IPS DF 19.7 (cell line): ENCODE data around the gene CNTNAP5.

ENCODE experiments used
- DNase-seq: peaks from one replicate; pipeline ENCODE4 v3.0.0-alpha.2; 2013; ENCODE audit warnings: low read depth, low spot score

The CNTNAP5 gene

GRCh38 chr2:124264551-124265091 is 239.5 kb downstream of the CNTNAP5 start:
- DNase-seq = no peak

DNA sequence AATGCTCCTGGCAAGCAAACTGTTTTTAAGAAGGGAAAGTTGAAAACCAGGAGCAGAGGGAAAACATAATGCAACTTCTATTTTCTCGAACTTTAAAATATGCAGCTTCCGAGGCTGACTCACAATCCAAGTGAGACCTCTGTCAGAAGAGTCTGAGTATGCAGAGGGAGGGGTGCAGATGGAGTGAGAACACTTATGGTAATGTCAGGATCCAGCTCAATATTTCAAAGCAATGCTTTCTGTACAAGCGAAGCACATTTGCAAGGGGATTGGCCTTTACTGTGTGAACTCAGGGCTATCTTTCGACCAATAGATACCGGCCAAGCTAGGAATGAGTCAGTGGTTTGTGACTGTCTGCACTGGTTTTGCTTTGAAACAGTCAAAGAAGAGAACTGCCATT is 242.7 kb downstream of the CNTNAP5 start:
- DNase-seq = no peak

DNA sequence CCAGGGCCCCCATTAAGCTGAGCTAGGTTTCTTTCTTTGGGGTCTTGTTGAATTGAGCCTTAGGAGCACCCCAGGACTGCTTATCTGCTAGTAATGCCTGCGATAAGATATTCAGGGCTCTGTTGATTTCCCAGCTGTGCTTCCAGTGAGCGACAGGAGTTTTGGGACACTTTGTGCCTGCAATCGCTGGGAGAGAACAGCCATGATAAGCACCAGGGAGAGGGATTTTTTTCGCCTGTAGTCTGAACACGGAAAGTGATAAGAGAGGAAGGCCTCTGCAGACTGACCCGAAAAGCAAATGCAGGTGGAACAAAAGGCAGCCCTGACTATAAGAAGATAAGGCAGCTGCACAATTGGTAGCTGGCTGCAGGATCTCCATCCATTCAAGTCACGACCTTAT is 244.3 kb downstream of the CNTNAP5 start:
- DNase-seq = no peak

- no peak for DNase-seq
Observed at GRCh38 chr2:124272261-124272841, 247.3 kb downstream of the CNTNAP5 start.

DNA sequence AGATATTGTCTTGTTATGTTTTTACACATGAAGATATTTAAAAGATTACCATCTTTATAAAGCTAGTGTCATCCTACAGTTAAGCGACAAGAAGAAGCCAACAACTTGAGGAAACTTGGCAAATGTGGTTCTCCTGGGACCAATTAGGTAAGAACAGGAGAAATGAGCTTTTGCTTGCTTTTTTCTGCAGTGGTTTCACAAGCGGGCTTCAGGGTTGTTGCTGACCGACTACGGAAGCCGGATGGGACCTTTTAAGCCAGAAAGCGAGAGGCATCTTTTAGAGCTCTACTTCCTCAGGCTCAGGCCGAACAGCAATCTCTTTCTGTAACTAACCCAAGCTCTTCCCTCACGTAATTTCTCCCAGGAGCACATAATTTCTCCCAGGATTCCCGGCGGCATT is 256.5 kb downstream of the CNTNAP5 start:
- DNase-seq = no peak

GRCh38 chr2:124283096-124283495 is 258.0 kb downstream of the CNTNAP5 start:
- DNase-seq = no peak

- peak; percentile 23 for DNase-seq
Observed at GRCh38 chr2:124286089-124286783, 261.1 kb downstream of the CNTNAP5 start.

DNA sequence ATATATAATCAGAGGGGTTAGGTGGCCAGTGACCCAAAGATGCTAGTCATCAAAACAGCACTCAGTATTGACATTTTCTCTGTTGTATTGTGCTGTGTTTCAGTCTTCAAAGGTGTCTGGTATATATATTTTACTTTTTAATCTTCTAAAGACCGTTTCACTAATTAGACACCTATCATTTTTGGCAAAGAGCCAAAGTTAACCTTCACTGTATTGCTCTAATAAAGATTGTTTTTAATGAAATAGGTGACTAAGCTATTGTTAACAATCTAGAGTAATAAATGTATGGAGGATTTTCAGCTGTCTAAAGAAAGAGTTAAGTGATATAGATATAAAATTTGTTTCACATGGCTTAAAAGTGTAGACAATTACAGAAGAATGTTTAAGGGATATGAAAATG is 264.0 kb downstream of the CNTNAP5 start:
- no peak for DNase-seq

DNA sequence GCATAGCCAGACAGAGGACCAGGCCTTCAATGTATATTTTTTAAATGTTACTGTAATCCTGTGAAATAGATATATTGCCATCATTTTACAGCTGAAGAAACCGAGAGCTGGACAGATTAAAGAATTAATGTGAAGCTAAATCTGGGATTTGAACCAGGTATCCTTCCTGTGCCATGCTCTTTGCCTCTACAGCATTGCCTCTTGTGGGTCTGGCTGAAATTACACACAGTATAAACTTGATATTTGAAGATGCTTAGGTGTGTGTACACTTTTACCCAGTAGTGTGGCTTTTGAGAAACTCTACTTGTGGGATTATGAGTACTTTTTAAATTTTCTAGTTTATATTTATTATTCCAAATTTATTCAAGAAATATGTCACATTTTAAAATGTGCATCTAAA is 264.5 kb downstream of the CNTNAP5 start:
- no peak for DNase-seq

DNA sequence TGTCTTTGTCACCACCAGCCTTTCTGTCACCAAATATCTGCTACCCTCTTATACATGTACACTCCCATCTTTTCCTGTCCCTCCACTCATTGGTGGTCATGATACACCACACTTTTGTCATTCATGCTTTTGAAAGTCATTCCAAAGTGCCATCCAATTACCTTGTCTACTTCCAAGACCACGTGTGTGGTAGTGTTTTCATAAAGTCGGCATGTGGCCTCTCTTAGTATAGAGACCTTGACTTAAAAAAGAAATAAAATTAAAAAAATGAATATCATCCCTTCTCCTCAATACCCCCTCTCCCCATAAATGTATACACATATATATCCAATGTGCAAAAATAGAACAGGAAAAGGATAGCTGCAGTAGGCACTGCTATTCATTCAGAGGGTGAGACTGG is 271.4 kb downstream of the CNTNAP5 start:
- no peak for DNase-seq

DNA sequence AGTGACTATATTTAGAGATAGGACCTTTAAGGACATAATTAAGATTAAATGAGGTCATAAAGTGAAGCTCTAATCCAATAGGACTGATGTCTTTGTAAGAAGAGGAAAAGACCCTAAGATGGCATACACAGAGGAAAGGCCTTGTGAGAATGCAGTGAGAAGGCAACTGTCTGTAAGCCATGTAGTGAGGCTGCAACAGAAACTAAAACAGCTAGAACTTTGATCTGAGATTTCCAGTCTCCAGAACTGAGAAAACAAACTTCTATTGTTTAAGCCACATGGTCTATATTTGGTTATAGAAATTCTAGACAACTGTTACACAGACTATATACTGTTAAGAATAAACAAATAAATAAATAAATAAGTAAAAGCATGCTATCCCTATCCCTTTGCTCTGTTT is 276.8 kb downstream of the CNTNAP5 start:
- DNase-seq = no peak

DNA sequence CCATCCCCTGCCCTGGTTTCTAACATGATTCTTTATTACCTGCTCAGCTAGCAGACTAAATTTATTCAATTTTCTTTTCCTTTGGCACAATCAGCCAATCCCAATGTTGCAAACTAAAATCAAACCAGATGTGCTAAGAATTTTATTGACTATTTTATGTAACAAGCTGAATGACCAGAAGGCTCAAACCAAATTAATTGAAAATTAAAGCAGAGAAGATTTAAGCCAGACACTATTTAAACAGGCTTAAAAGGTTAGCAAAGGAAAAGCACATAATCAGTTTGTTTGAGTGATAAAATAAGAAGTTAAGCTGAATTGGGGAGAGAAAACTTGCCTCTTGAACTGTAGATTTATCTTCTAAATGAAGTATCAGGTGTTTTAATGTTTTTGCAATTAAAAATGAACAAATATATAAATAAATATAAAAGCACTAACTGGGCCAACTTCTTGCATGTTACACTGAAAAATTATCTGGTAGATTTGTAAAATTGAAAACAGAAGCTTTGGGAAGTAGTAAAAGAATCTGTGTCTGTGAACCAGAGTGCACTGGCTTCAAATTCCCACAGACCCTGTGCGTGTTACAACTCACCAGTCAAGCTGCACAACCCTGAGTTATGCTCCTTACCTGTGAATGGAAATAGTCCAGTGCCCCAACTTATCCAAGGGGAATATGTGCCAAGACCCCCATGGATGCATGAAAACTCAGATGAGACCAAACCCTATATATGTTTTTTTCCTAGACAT is 283.4 kb downstream of the CNTNAP5 start:
- DNase-seq = no peak

DNA sequence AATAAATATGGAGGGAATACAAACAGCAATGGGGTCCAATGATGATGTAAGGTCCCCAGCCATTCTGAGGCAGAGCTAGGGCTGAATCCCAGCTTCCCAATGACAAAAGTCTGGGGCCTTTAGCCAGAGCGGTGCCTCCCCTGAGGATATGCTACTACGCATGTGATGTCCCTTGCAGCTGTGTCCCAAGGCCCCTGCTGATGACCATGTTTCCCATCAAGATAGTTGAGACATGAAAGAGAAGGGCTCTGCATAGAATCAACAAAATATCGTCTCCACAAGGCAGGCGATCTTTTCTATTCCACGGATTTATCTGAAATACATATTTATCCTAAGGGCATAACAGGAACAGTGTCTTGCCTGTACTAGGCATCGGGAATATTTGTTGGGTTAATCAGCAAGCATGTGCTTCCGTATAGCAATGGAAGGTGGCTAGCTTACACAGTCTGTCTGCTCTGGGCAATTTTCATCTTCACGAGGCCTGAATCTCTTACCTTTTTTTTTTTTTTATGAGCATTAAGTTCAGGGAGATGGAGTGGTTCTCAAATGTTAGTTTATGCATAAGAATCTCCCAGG is 284.6 kb downstream of the CNTNAP5 start:
- DNase-seq = no peak

GRCh38 chr2:124310671-124311070 is 285.6 kb downstream of the CNTNAP5 start:
- DNase-seq = no peak

DNA sequence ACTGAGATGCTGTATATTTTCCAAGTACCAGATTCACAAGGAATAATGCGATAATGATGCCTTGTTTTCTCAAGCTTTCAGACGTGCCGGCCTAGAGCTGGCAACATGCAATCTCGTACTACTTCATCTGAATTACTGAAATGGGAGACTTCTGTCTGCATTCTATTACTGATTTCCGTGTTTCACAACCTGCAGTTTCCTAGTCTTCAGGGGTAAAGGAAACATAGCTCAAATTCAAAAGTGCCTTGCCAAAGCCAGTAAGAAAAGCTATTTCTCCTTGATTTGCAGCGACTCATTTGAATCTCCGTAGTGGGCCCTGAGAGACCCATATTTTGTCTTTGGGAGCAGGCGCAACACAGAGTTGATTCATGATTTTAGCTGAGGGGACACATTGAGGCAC is 289.0 kb downstream of the CNTNAP5 start:
- DNase-seq = no peak

DNA sequence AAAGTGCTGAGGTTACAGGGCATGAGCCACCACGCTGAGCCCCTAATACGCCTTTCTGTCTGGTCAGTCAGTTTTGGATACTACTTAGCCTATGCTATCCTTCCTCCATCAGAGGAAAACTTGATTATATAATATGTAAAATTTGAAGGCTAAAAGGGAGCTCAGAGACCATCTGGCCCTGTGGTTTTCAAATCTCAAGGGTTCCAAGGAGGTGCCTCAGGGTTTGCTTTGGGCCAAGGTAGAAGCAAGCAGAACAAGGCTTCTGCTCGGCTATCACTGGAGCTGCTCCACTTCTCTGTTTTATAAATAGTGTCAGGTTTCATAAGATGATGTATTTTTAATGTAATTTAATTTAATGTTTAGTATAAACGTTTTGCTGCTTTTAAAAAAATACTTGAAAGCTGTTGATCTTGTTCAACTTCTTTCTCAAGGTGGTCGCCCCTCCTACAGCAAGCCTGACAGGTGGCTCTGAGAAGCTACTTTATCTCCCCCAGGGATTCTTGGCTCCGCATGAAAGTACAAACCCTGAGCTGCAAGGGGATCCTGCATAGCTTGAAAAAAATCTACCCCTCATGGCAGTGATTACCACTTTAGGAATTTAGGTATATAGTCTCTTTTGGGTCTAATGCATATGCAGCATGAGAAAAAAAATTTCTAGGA is 290.3 kb downstream of the CNTNAP5 start:
- no peak for DNase-seq

- DNase-seq = no peak
Observed at GRCh38 chr2:124316133-124316532, 291.0 kb downstream of the CNTNAP5 start.

GRCh38 chr2:124316881-124317605 is 292.0 kb downstream of the CNTNAP5 start:
- DNase-seq = no peak

GRCh38 chr2:124317628-124318027 is 292.5 kb downstream of the CNTNAP5 start:
- DNase-seq = no peak

- DNase-seq = no peak
Observed at GRCh38 chr2:124318913-124319312, 293.8 kb downstream of the CNTNAP5 start.

- DNase-seq = no peak
Observed at GRCh38 chr2:124319577-124319976, 294.5 kb downstream of the CNTNAP5 start.
